KBM-7 (cell line): ENCODE data around the gene TRIO.

ENCODE experiments used
- DNase-seq: peaks from one replicate; pipeline ENCODE4 v3.0.0-alpha.2; 2015
- in situ Hi-C: fragments of 300-500 bp; cut with MboI; formaldehyde crosslinking; loops from 2 replicates; pipeline ENCODE4 v1.14.3; 2020; ENCODE audit warnings: low sequenced_read_pairs, low pct_unique_long_range_greater_than_20kb, mixed read lengths

The TRIO gene

DNA sequence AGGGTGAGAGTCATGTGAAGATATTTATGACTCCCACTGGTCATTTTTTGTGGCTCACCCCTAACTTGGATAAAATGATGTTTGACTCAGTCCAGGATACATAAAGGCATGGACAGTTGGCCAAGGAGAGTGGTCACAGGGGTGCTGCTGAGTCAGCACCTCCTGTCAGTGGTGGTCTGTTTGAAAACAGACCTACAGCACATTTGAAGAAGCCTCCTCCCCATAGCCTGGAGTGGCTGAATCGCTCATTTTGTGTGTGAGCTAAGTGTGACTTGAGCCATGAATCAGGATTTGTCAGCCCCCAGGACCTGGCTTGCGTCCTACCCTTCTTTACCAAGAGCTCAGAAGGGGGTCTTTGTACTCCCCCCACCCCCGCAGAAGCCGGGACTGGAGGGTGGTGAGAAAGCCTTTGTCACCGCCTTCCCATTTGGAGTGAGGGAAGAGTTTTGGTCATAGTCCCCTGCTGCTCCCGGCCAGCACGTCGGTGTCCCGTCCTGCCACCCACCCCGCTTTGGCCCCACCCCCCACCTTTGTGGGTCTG is 35.6 kb downstream of the TRIO start:
- in situ Hi-C loops = no loop called here
- no peak for DNase-seq

DNA sequence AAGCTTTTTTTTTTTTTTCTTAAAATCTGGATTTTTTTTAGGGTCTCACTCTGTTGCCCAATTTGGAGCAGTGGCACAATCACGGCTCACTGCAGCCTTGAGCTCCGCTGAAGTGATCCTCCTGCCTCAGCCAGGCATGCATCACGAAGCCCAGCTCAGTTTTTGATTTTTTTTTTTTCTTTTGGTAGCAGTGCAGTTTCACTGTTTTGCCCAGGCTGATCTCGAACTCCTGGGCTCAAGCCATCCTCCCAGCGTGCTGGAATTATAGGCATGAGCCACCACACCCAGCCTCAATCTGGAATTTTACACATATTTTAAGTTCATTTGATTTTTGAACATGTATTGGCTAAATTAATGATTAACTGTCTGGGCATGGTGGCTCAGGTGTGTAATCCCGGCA is 36.3 kb downstream of the TRIO start:
- in situ Hi-C loops = no loop called here
- DNase-seq = no peak

DNA sequence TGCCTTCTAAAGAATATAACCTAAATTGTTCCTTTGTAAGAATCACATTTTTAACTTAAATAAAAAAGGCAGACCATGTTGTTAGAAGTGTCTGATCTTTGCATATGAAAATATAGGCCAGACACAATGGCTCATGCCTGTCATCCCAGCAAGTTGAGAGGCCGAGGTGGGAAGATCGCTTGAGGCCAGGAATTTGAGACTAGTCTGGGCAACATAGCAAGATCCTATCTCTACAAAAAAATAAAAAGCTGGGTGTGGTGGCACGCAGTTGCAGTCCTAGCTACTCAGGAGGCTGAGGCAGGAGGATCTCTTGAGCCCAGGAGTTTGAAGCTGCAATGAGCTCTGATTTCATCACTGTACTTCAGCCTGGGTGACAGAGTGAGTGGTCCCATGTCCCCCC is 37.3 kb downstream of the TRIO start:
- in situ Hi-C loops = no loop called here
- DNase-seq = no peak

DNA sequence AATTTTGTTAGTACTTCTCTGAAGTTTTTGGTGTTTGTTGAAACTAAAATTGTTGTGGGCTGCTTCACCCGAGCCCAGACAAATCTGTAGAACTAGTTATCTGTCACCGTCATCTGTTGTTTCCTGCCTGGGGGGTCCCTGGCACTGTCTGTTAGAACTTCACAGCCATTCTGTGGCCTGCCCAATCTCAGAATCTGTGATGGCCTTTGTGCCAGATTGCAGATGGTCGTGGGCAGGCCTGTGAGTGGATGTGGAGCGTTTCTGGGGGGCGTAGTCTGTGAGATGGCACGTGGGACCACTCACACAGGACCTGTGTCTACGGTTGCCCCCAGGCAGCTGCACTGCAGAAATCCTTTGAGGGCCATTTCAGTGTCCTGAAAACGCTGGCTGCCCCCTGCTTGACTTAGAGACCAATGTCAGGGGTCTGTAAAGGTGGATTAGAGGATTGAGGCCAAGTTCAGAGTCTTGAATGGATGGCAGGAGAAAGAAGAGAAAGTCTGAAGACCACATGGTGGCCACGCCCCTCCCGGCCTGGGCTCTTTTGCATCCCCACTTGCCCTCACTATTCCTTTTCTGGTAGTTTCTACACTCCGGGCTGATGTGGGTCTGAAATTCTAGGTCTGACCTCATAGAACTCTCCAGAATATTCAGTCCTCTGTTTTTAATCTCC is 38.3 kb downstream of the TRIO start:
- in situ Hi-C loops = no loop called here
- no peak for DNase-seq

DNA sequence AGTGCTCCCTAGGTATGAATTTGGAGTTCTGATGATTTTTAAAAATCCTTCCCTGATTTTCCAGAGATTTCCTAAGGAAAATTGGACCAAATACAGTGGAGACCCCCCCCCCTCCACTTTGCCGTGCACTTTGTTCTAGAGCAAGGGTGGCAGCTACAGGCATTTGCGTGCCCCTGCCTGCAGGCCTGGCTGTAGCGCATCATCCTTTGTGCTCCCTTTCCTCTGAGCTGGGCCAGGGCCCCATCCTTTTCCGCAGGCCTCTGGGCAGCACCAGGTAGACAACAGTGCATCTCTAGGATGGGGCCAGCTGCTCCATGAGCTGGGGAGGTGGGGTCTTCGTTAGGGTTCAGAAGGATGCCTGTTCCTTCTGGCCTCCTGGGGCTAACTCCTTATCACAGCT is 39.6 kb downstream of the TRIO start:
- DNase-seq = no peak
- in situ Hi-C loops = no loop called here

DNA sequence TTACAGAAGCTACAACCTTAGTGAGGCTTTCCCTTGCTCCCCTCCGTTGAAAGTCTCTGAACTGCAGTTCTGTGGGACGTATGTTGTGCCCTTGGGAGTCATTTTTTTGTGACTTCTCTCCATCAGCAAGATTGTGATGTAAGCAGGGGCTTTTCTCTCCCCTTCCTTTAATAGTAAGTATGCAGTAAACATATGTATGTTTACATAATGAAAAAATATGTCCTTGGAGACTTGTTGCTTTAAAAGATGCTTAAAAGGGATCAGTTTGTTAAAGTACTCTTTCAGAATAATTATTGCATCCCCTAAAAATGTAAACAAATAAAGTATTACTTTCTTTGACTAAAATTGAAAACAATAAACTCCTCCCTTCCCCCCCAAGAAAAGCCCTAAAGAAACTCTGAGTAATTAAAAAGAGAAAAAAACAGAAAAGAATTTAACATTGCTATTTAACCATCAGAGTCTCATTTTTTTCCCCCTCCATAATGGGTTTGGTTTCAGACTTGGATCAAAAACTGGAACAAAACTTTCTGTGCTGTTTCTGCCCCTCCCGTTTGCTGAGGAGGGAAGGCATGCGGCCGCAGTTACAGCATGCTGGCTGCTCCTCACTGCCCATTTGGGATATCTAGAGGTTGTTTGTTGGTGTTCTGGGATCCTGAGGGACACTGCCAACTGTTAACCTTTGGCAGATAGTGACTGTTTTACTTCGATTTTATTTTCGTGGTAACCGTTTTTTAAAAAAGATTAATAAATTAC is 40.2 kb downstream of the TRIO start:
- no peak for DNase-seq
- in situ Hi-C loops = no loop called here

DNA sequence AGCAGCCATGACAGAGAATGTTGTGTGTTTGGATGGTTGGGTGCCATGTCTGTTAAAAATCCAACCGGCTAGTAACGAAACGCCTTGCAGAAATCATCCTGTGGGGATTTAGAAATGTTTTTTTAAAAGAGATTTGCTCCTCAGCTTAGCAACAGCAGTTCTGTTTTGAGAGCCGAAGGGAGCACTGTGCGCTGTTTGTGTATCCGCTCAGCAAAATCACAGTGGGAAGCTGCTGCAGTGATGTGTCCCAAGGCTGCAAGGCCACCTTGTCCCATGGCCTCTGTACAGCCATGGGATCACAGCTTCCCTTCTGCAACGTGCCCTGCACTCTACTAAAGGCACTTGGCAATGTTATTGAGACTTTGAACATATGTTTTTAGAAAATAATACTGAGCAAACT is 40.9 kb downstream of the TRIO start:
- in situ Hi-C loops = no loop called here
- DNase-seq = no peak

DNA sequence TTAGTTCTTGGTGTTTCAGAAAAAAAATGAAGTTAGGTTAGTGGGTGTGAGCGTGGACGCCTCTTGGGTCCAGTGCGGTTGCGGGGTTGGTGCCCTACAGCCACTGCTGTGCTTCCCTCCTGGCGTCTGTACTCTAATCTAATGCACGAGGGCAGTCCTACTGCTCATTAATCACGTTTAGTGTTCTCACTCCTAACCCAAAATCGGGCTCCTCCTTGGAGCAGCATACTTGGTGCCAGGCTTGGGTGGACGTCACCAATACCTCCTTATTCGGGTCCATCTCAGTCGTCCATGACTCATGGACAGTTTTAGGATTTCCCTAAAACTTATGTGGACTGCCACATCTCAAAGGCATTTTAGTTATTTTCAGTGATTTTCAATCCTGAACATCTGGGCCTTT is 41.6 kb downstream of the TRIO start:
- no peak for DNase-seq
- in situ Hi-C loops = no loop called here

DNA sequence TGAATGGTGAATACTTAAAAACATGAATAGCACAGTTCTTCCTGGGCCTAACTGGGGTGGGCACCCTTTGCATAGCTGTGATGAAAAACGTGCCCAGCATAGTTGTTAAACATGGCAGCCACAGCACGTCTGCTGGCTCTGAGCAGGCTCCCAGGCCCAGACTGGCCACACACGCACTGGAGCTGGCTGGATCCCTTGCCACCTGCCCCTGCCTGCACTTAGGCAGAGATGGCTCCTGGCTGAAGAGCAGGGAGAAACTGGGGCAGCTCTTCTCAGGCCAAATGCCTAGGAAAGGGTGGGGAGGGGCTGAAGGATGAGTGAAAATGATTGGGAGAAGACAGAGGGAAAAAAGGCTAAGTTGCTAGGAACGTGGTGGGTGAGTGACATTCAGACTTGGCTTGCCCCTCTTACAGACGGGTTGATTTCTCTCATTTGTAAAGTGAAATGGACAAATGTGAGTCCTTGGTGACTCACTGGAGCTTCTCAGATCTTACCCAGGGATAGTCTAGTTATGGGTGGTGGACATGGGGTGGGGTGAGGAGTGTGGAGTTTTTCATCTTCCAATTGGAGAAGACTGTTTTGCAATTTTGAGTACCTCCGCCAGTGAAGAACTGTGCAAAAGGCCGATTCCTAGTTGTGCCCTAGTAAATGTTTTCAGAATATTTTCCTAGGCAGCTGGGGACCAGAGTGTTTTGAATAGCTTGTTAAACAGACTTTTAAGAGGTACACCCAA is 42.4 kb downstream of the TRIO start:
- no peak for DNase-seq
- in situ Hi-C loops = no loop called here

DNA sequence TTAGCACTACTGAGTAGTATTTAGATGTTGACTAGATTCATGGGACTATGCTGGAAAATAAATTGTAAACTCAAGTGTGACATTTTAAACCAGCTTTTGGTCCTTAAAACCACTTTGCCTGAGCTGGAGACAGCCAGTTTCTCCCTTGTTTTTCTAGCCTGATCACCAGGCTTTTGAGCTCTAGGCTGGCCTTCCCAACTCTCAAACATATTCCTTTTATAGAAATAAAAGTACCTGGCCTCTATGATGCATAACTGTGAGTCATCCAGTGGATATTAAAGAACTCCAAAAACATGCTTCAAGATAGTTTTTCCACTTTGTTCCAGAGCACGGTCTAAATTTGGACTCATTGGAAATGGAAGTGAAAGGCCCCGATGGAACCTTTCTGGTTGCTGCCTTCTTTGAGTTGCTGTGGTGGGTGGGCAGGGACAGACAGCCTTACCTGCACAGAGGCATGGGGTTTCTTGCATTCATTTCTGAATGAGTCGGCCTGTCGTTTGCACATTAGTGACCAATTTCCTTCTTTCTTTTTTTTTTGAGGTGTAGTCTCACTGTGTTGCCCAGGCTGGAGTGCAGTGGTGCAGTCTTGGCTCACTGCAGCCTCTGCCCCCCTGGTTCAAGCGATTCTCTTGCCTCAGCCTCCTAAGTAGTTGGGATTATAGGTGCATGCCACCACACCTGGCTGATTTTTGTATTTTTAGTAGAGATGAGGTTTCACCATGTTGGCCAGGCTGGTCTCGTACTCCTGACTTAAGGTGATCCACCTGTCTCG is 43.1 kb downstream of the TRIO start:
- in situ Hi-C loops = no loop called here
- no peak for DNase-seq

DNA sequence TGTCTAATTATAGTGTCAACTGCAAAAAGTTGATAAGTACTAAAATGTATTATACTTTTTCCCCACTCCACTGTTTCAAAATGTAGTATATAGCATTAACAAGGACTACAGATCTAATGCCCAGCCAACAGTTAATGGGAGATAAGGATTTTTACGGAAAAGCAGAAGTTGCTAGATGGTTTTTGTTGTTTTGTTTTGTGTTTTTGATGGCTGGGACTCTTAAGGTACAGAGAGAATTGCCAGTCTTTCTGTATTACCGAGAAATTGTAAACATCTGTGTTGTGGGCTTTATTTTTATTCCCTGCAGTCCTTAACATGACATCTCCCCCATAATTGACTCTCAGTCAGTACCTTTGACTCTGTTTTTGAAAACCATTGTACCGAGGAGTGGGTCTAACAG is 44.0 kb downstream of the TRIO start:
- in situ Hi-C loops = no loop called here
- no peak for DNase-seq

DNA sequence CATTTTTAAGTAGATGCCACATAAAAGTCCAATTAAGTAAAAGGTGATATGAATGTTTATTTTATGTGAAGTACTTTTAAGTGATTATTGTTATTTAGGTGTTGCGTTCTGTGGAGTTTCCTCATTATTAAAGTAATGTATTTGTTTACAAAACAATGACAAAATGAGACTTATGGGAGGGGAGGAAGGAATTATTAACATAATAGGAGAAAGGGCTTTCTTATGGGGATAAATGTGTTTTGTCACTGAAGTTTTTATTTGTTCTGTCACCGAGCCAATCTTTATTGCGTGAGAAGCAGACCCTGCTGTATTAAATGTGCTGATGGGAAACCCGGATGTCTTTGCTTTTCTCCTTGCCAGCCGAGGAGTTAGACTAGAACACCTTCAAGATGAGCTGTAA is 44.5 kb downstream of the TRIO start:
- no peak for DNase-seq
- in situ Hi-C loops = no loop called here

DNA sequence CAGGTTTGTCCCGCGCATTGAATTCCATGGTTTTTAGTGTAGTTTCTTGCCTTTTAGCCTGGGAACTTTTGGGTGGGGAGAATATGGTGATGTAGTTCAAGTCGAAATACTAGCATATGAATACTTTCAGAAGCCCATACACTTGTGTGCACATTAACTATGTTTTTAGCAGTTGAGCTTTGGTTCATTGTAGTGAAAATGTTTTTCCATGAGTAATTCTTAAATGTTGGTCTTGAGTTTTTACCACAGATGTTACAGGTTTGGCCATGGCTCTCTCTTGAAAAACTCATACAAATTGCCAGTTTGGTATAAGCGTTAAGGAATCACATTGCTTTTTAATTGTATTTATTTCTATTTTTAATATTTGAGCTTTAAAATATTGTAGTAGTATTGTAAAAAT is 45.6 kb downstream of the TRIO start:
- no peak for DNase-seq
- in situ Hi-C loops = no loop called here

DNA sequence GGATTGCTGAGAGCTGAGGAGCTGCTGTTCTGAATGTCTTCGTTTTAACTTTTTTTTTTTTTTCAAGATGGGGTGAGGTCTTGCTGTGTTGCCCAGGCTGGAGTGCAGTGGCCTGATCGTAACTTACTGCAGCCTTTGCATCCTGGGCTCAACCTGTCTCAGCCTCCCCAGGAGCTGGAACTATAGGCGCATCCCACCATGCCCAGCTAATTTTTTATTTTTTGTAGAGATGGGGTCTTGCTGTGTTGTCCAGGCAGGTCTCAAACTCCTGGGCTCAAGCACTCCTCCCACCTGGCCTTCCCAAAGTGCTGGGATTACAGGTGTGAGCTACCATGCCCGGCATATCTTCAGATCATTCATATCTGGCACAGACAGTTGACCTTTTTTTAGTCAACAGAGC is 46.5 kb downstream of the TRIO start:
- DNase-seq = no peak

DNA sequence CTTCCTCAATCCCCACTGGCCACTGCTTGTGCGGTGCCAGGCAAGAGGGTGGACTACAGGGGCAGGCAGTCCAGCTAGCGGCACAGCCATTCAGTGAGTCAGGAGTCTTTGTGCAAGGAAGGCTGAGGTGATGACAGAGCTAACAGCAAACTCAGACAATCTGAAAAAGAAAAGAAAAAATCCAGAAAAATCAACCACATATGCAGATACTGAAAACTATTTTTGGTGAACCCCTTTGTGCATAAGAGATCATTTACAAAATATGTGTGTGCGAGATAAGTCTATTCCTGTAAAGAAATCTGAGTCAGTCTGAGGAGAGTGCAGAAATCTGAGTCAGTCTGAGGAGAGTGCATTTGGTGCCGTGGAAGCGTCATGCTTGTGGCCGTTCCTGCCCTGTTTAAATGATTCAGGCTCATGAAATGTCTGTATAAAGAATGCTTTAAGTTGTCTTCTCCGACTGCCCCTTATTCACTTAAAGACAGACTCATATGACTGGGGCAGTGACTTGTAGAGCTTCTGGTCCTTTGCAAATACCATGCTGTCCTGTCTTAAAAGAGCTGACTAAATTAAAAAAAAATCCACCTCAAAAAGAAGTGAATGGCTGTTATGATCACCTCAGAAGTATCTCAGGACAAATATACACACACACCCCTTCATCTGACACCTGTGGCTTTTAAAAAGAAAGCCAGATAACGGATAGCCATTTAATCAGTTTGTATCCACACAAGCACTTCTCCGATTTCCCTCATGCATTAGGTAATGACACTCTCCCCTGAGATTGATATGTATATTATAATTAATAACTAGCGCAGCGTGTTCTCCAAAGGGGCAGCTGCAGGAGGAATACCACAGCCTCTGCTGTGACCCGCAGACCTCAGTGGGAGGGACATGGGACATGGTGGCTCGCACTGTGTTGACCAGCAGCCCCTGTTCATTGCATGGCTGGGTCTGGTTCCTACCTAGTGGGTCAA is 47.3 kb downstream of the TRIO start:
- in situ Hi-C loops = no loop called here
- DNase-seq = no peak

More for the DNA sequence above, 46.5 kb downstream of the TRIO start:
- in situ Hi-C loops = no loop called here

DNA sequence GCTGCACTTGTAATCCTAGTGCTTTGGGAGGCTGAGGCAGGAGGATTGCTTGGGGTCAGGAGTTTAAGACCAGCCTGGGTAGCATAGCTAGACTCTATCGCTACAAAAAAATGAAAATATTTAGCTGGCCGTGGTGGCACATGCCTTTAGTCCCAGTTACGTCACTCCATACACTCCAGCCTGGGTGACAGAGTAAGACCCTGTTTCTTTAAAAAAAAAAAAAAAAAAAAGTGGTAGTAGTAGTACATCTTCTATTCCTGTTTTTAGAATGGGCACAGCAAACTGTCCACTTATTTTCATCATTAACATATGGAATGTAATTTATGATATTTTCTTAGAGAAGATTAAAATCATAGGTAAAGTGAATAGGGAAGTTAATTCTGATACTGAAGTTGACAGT is 48.2 kb downstream of the TRIO start:
- DNase-seq = no peak
- in situ Hi-C loops = no loop called here

DNA sequence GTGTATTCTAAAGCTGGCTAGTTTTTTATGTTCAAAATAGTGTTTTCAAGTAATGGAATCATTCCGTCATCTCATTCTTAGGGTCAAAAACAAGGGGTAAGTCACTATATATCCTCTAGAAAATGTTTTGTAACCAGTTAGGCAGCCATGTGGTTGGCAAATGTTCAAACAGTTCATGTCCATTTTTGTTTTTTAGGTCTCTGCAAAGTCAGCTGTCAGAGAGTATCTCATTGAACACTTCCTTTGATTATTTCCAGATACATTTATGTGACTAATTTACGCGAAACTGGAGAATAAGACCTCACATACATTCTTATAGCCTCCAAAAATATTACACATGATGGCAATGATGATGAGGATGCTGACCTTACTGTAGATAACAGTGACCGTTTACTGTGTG is 50.4 kb downstream of the TRIO start:
- in situ Hi-C loops = no loop called here
- DNase-seq = no peak

DNA sequence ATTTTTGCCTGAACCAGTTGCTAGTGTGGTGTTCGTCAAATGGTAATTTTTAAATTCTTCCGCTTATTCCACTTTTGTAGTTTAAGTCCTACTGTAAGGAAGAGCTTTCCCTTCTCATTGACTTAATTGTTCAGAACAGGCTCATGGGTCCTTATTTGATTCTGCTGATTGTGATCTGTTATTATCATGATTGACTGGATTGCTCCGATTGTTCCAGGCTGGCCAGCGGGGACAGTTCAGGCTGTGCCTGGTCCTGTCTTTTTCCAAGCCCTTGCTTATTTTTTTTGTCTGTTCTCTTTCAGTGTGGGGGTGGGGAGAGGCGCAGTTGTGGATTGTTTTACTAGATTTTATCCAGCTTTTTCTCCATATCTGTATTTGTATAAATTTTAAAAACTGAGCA is 52.4 kb downstream of the TRIO start:
- in situ Hi-C loops = no loop called here

More for the DNA sequence above, 52.4 kb downstream of the TRIO start:
- DNase-seq = no peak
